Measurements from ENCODE around the gene GPX3.

GPX3 gene

GRCh38 chr5:151018846-151019245 is 1.5 kb upstream of the GPX3 start:
- DNase-seq (ENCODE audit: low read depth in 1 of 2, low spot score in 1 of 2): no peak
- in situ Hi-C loops (cut with HindIII; ENCODE audit: low pct_unique_long_range_greater_than_20kb, low sequenced_read_pairs): no loop called here
- TF ChIP-seq JUND (IDR thresholded peaks at IDR 0.05; ENCODE audit: low read depth): no peak

- DNase-seq (ENCODE audit: low read depth in 1 of 2, low spot score in 1 of 2): no peak
- in situ Hi-C loops (cut with HindIII; ENCODE audit: low pct_unique_long_range_greater_than_20kb, low sequenced_read_pairs): no loop called here
- TF ChIP-seq JUND (IDR thresholded peaks at IDR 0.05; ENCODE audit: low read depth): no peak
Measured at GRCh38 chr5:151019331-151019730, 1.1 kb upstream of the GPX3 start.

DNA sequence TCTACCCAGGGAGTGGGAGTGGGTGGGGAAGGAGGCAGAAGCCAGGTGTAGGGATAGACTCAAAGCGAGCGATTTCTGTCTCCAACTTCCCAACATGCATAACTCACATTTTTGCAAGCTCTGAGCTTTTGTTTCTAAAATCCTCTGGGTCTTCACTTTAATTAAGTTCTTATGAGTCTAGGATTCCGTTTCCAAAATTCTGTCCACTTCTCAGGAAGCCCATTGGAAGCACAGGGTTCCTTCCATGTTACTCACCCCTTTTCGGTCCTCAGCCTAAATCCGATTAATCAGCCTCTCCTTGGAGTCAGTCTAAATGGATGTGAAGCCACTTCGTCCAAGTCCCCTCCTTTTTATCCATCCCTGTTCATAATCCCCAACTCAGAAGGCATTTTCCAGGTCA is 1.4 kb downstream of the GPX3 start:
- DNase-seq (ENCODE audit: low read depth in 1 of 2, low spot score in 1 of 2): no peak
- in situ Hi-C loops (cut with HindIII; ENCODE audit: low pct_unique_long_range_greater_than_20kb, low sequenced_read_pairs): no loop called here
- TF ChIP-seq JUND (IDR thresholded peaks at IDR 0.05; ENCODE audit: low read depth): no peak

DNA sequence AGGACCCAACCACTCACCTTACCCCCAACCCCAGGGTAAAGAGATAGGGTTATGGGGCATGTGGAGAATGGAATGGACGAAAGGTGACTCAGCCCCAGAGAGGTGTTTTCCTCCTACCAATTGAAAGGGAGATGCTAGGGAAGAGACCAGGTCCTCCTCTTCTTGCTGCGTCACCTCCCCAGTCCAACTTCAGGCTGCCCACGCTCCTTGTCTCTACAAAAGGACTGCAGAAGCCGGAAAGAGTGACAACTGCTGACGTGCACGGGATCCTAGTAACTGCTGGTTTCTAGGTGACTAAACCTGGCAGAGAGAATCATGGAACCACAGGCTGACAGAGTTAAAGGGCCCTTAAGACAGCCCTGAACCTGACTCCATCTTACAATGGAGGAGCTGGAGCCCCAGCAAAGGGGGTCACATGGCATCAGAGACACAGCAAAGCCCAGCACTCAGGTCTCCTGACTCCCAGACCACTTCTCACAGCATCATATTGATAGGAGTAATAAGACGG is 2.2 kb downstream of the GPX3 start:
- in situ Hi-C loops (cut with HindIII; ENCODE audit: low pct_unique_long_range_greater_than_20kb, low sequenced_read_pairs): no loop called here
- TF ChIP-seq JUND (IDR thresholded peaks at IDR 0.05; ENCODE audit: low read depth): no peak
- DNase-seq (ENCODE audit: low read depth in 1 of 2, low spot score in 1 of 2): no peak

DNA sequence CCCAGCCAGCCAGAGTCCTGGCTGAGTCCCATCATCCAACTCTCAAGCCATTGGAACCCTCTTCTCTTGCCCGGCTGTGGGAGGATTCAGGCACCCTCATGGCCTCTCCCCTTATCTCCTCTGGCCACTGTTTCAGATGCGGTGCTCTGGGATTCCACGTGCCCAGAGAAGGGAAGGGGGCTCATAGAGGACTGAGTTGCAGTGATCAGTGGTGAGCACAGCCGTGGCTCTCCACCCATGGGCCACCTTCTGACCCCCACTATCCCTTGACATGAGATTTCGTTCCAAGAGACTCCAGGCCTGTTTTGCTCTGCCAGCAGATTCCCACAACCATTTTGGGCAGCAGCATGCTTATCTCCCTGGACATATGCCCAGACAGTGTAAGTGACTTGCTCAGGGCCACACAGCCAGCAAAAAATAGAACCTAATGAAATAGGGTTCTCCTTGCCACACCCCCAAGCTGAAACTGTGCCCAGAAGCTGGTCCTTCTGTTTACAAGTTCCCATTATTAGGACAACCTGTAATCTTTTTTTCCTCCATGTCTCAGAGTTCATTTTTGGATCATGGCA is 2.7 kb downstream of the GPX3 start:
- no peak for TF ChIP-seq JUND (IDR thresholded peaks at IDR 0.05; ENCODE audit: low read depth)
- in situ Hi-C loops (cut with HindIII; ENCODE audit: low pct_unique_long_range_greater_than_20kb, low sequenced_read_pairs): no loop called here
- DNase-seq (ENCODE audit: low read depth in 1 of 2, low spot score in 1 of 2): no peak

DNA sequence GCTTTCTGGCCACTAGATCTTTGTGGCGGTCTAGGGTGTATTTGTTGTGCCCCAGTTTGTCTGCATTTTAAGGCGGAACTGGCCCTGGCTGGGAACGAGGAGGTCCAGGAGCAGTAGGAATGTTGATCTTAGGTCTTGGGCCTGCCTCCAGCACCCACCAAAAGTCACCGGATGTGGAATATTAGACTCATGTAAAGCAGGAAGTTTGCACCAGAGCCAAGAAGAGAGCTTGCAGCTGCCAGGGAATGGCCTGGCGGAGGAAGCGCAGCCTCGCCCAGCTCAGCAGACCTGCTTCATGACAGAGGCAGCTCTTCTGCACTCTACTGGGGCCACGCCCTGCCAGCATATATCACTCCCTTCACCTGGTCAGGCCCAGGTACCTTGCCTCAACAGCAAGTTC is 3.3 kb downstream of the GPX3 start:
- in situ Hi-C loops (cut with HindIII; ENCODE audit: low pct_unique_long_range_greater_than_20kb, low sequenced_read_pairs): no loop called here
- no peak for DNase-seq (ENCODE audit: low read depth in 1 of 2, low spot score in 1 of 2)
- no peak for TF ChIP-seq JUND (IDR thresholded peaks at IDR 0.05; ENCODE audit: low read depth)

DNA sequence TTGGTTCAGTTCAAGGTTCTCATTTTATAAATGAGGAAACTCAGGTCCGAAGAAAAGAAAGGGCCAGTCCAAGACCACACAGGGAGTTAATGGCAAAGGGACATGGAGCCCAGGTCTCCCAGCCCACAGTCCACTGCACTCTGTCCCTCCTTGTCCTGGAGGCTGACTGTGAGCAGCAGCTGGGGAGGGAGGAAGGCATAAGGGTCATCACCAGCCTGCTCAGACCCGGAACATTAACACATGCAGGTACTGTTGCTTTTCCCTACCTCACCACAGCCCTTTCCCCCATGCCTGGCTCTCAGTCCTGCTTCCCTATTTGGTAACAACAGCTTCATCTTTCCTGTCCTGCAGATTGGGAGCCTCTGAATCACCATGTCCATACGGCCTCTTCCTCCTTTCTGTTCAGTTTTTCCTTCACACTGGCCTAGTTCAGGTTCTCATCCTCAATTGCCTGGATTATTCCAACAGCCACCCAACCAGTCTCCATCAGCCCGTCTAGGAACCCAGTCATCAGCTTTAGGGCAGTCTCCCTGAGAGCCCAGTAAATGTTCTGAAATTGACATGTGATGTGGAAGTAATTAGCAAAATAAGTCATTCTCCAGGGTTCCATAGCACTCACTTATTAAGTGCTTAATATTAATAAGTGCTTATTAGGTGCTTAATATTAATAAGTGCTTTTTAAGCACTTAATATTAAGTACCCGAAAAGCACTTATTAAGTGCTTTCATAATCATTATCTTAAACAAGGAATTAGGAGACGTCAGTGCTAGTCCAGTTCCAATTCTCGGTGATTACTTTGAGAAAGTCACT is 4.3 kb downstream of the GPX3 start:
- DNase-seq (ENCODE audit: low read depth in 1 of 2, low spot score in 1 of 2): no peak
- in situ Hi-C loops (cut with HindIII; ENCODE audit: low pct_unique_long_range_greater_than_20kb, low sequenced_read_pairs): no loop called here
- no peak for TF ChIP-seq JUND (IDR thresholded peaks at IDR 0.05; ENCODE audit: low read depth)

GRCh38 chr5:151025250-151025606 is 4.8 kb downstream of the GPX3 start:
- no peak for DNase-seq (ENCODE audit: low read depth in 1 of 2, low spot score in 1 of 2)
- TF ChIP-seq JUND (IDR thresholded peaks at IDR 0.05; ENCODE audit: low read depth): no peak
- in situ Hi-C loops (cut with HindIII; ENCODE audit: low pct_unique_long_range_greater_than_20kb, low sequenced_read_pairs): no loop called here

DNA sequence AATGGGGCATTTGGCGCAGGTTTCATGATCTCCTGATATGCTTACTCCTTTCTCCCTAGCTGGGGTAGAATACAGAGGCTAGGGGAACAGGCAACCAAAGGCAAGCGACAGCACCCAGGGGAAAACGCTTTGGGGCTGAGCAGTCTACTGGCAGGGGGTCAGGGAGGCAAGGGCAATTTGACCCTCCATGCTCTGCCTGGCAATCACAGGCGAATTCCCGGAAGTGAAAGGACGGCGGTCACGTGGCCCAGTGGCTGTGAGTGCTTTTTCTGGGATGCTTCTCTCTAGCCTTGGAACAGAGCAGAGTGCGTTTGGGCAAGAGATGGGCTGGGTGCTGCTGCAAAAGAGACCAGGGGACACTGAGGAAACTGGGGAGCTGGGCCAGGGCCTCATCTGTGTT is 5.7 kb downstream of the GPX3 start:
- in situ Hi-C loops (cut with HindIII; ENCODE audit: low pct_unique_long_range_greater_than_20kb, low sequenced_read_pairs): no loop called here
- no peak for DNase-seq (ENCODE audit: low read depth in 1 of 2, low spot score in 1 of 2)
- TF ChIP-seq JUND (IDR thresholded peaks at IDR 0.05; ENCODE audit: low read depth): no peak

GRCh38 chr5:151026679-151027078 is 6.3 kb downstream of the GPX3 start:
- DNase-seq (ENCODE audit: low read depth in 1 of 2, low spot score in 1 of 2): no peak
- in situ Hi-C loops (cut with HindIII; ENCODE audit: low pct_unique_long_range_greater_than_20kb, low sequenced_read_pairs): no loop called here
- TF ChIP-seq JUND (IDR thresholded peaks at IDR 0.05; ENCODE audit: low read depth): no peak

GRCh38 chr5:151027961-151028479 is 7.6 kb downstream of the GPX3 start:
- no peak for DNase-seq (ENCODE audit: low read depth in 1 of 2, low spot score in 1 of 2)
- in situ Hi-C loops (cut with HindIII; ENCODE audit: low pct_unique_long_range_greater_than_20kb, low sequenced_read_pairs): no loop called here
- no peak for TF ChIP-seq JUND (IDR thresholded peaks at IDR 0.05; ENCODE audit: low read depth)

GRCh38 chr5:151028717-151029116 is 8.3 kb downstream of the GPX3 start:
- DNase-seq (ENCODE audit: low read depth in 1 of 2, low spot score in 1 of 2): no peak
- no peak for TF ChIP-seq JUND (IDR thresholded peaks at IDR 0.05; ENCODE audit: low read depth)
- in situ Hi-C loops (cut with HindIII; ENCODE audit: low pct_unique_long_range_greater_than_20kb, low sequenced_read_pairs): no loop called here

Data from T47D (cell line).